Neural progenitor cell (in vitro differentiated cells): ENCODE data around the gene UPK3A.

Experiments
- CTCF ChIP-seq: fragments of 200-600 bp; sonication (generic); IDR thresholded peaks from 2 replicates; pipeline ENCODE4 v1.5.1; 2017; ENCODE audit warnings: antibody characterized with exemption, mild to moderate bottlenecking
- EZH2 ChIP-seq: fragments of 200-600 bp; sonication (generic); IDR thresholded peaks from 2 replicates; pipeline ENCODE4 v1.6.1; 2017; ENCODE audit warnings: antibody characterized with exemption, mild to moderate bottlenecking, moderate library complexity
- EZH2phosphoT487 ChIP-seq: fragments of 200-600 bp; sonication (generic); IDR thresholded peaks from 2 replicates; pipeline ENCODE4 v1.6.1; 2017; ENCODE audit warnings: antibody characterized with exemption

GRCh38 chr22:45318168-45318557 is 33.4 kb downstream of the UPK3A start:
- TF ChIP-seq CTCF (no peak), EZH2 (no peak), EZH2phosphoT487 (no peak)
